Astrocyte (in vitro differentiated cells and primary cell): ENCODE results near the gene SYT4. TPM values are rescaled to one million over a fixed set of nuclear protein-coding genes. Genes with fewer than 3 reads are reported as not detected.

Experiments used
- DNase-seq: peaks from one replicate; pipeline ENCODE4 v3.0.0-alpha.2; 2010; ENCODE audit warnings: low read depth
- FAIRE-seq: peaks from 2 replicates; lab custom pipeline; 2011; peaks lifted over from hg19 to GRCh38; lab: Jason Lieb, UNC
- H2AFZ ChIP-seq: 2 replicates; pipeline ENCODE4 v1.6.0; 2012; ENCODE audit warnings: low read depth, low read length, inconsistent platforms
- H3K27ac ChIP-seq: 2 replicates; pipeline ENCODE4 v1.5.1; 2011; ENCODE audit warnings: low read depth, low read length, inconsistent platforms
- H3K27me3 ChIP-seq: 2 replicates; pipeline ENCODE4 v1.6.0; 2011; ENCODE audit warnings: low read length, inconsistent platforms; ENCODE audit not compliant: insufficient read depth
- H3K36me3 ChIP-seq: 2 replicates; pipeline ENCODE4 v1.5.1; 2011; ENCODE audit warnings: low read length, inconsistent platforms; ENCODE audit not compliant: insufficient read depth
- H3K4me1 ChIP-seq: 2 replicates; pipeline ENCODE4 v1.5.1; 2011; ENCODE audit warnings: low read length, inconsistent platforms; ENCODE audit not compliant: insufficient read depth
- H3K4me2 ChIP-seq: 2 replicates; pipeline ENCODE4 v1.6.0; 2012; ENCODE audit warnings: low read length, inconsistent platforms
- H3K4me3 ChIP-seq: 2 replicates; pipeline ENCODE4 v1.5.1; 2011; ENCODE audit warnings: low read depth, mild to moderate bottlenecking, low read length, inconsistent platforms; ENCODE audit not compliant: insufficient read depth
- H3K79me2 ChIP-seq: 2 replicates; pipeline ENCODE4 v1.6.0; 2012; ENCODE audit warnings: mild to moderate bottlenecking, low read length, inconsistent platforms; ENCODE audit not compliant: insufficient read depth
- H3K9ac ChIP-seq: 2 replicates; pipeline ENCODE4 v1.6.0; 2012; ENCODE audit warnings: mild to moderate bottlenecking, low read length, inconsistent platforms
- H3K9me3 ChIP-seq: 2 replicates; pipeline ENCODE4 v1.5.1; 2012; ENCODE audit warnings: low read depth, mild to moderate bottlenecking, low read length, inconsistent platforms; ENCODE audit not compliant: insufficient read depth
- H4K20me1 ChIP-seq: 2 replicates; pipeline ENCODE4 v1.6.0; 2012; ENCODE audit warnings: low read length, inconsistent platforms; ENCODE audit not compliant: insufficient read depth
- H3K27ac Mint-ChIP-seq: one replicate; pipeline ENCODE4 v1.8.0; 2021; ENCODE audit warnings: mild to moderate bottlenecking, mixed read lengths; ENCODE audit not compliant: unreplicated experiment
- H3K27me3 Mint-ChIP-seq: one replicate; pipeline ENCODE4 v1.8.0; 2021; ENCODE audit warnings: low read depth, mixed read lengths; ENCODE audit not compliant: unreplicated experiment
- H3K36me3 Mint-ChIP-seq: one replicate; pipeline ENCODE4 v1.8.0; 2021; ENCODE audit warnings: low read depth, mixed read lengths; ENCODE audit not compliant: unreplicated experiment
- H3K4me1 Mint-ChIP-seq: one replicate; pipeline ENCODE4 v1.8.0; 2021; ENCODE audit warnings: low read depth, mixed read lengths; ENCODE audit not compliant: unreplicated experiment
- H3K4me3 Mint-ChIP-seq: one replicate; pipeline ENCODE4 v1.8.0; 2021; ENCODE audit warnings: mild to moderate bottlenecking, moderate library complexity, mixed read lengths; ENCODE audit not compliant: unreplicated experiment
- H3K9me3 Mint-ChIP-seq: one replicate; pipeline ENCODE4 v1.8.0; 2021; ENCODE audit warnings: mild to moderate bottlenecking, mixed read lengths; ENCODE audit not compliant: unreplicated experiment
- EZH2 ChIP-seq: IDR thresholded peaks from 2 replicates; pipeline ENCODE4 v1.6.1; 2012; ENCODE audit warnings: mild to moderate bottlenecking, low read length, inconsistent platforms; ENCODE audit not compliant: insufficient read depth
- total RNA-seq: library from RNA; stranded (reverse); gene quantifications from 2 replicates; pipeline ENCODE4 v1.2.1, GENCODE V29; 2021
- TF ChIP-seq, protein P1 (sequence below): IDR thresholded peaks from 2 replicates; pipeline ENCODE4 v1.5.1; 2011; ENCODE audit warnings: low read depth, mild to moderate bottlenecking, inconsistent platforms, low read length, moderate library complexity; ENCODE audit not compliant: insufficient read depth

Gene SYT4
- total RNA-seq, 1 donor from 2014 or later, result not detected

DNA sequence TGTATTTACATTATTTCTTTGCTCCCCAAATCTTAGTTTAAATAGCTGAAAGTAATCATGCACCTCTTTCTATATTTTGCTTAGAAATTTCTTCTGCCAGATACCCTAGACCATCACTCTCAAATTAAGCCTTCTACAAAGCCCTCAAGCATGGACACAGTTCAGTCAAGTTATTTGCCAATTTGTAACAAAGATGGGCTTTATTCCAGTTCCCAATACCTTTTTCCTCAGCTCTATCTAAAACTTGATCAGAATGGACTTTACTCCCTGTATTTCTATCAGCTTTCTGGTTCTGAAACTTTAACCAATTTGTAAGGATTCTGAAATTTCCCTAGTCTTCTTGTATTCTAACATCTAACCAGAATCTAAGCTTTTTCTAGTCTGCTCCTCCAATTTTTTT lies 56.6 kb downstream of the SYT4 start:
- Mint-ChIP-seq H3K27me3 (no peaks in the 10 kb centered on the region), H3K4me1 (no peaks in the 10 kb centered on the region), H3K9me3 (no peaks in the 10 kb centered on the region), H3K4me3 (no peak overlapping the region), H3K27ac (no peak overlapping the region), H3K36me3 (no peaks in the 10 kb centered on the region)
- no peaks in the 10 kb centered on the region for H3K36me3 ChIP-seq
- H3K27me3 ChIP-seq, result no peaks in the 10 kb centered on the region
- no peak overlapping the region for H3K27ac ChIP-seq
- H3K79me2 ChIP-seq, result no peaks in the 10 kb centered on the region
- H3K9ac ChIP-seq, result no peak overlapping the region
- no peaks in the 10 kb centered on the region for H3K9me3 ChIP-seq
- TF ChIP-seq, protein P1, sequence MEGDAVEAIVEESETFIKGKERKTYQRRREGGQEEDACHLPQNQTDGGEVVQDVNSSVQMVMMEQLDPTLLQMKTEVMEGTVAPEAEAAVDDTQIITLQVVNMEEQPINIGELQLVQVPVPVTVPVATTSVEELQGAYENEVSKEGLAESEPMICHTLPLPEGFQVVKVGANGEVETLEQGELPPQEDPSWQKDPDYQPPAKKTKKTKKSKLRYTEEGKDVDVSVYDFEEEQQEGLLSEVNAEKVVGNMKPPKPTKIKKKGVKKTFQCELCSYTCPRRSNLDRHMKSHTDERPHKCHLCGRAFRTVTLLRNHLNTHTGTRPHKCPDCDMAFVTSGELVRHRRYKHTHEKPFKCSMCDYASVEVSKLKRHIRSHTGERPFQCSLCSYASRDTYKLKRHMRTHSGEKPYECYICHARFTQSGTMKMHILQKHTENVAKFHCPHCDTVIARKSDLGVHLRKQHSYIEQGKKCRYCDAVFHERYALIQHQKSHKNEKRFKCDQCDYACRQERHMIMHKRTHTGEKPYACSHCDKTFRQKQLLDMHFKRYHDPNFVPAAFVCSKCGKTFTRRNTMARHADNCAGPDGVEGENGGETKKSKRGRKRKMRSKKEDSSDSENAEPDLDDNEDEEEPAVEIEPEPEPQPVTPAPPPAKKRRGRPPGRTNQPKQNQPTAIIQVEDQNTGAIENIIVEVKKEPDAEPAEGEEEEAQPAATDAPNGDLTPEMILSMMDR, result no peak
- no peak for TF ChIP-seq EZH2
- DNase-seq (no peak), FAIRE-seq (no peak)
- H3K4me1 ChIP-seq, result no peaks in the 10 kb centered on the region
- no peak overlapping the region for H3K4me3 ChIP-seq
- no peaks in the 10 kb centered on the region for H4K20me1 ChIP-seq
- H2AFZ ChIP-seq, result no peak overlapping the region
- no peak overlapping the region for H3K4me2 ChIP-seq

Other genes with a start within 250 kb of the SYT4 start
- not detected in 2 replicates for gene RIT2, start 161.8 kb downstream of the SYT4 start, total RNA-seq